ENCODE data around the gene ARHGAP18.

Gene ARHGAP18

DNA sequence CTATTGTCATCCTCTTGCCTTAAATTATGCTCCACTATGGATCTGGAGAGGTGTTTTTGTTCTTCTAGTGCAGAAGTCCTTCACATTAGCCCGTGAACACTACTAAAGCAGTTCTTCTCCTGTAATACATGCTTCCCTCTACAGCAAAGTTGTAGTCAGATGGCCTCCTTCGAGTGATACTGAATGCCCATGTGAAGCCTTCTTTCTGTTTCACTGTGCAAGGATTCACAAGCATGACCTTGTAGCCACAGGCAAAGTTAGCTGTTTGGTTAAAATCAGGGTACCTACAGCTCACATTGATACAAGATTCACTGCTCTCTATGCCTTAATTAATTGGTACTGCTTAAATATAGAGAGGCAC is 47.6 kb downstream of the ARHGAP18 start:
- TF ChIP-seq CTCF (IDR thresholded peaks at IDR 0.05; ENCODE audit: low read depth, low read length), result no peak
- DNase-seq (ENCODE audit: extremely low read depth, low read depth), result no peak

DNA sequence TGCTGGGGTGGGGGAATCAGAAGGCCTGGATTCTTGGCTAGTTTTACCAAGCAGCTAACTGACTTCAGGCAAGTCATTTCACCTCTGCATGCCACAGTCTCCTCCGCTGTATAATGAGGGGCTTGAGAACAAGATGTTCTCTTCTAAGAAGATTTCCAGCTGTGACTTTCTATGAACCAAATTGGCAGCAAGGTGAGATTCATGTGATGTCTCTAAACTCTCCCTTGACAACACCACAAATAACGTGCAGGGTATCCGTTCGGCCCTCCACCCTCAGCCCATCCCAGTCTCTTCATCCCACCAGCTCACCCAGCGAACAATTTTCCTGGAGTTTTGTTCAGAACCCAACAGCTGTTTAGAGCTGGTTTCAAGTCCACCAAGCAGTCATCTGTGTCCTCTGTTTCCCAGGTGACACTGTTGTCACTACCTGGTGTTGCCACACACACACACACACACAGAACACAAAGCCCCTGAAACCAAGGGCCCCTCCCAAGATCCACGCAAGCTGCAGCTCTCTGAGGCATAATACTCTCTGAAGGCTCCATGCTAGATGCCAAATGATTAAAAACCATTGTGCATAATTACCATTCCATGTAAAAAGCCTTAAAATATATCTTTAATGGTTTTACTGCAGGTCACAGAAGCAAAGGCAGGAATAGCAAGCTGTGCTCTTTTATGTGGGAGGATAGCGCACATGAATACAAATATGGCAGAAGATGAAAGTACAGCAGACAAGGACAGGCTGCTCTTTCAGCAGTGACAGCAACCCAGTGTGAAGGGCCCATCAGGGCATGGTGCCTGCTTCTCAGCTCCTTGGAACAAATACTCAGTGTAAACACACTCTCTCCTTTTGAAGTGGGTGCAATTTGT is 48.2 kb downstream of the ARHGAP18 start:
- no peak for TF ChIP-seq CTCF (IDR thresholded peaks at IDR 0.05; ENCODE audit: low read depth, low read length)
- no peak for DNase-seq (ENCODE audit: extremely low read depth, low read depth)

DNA sequence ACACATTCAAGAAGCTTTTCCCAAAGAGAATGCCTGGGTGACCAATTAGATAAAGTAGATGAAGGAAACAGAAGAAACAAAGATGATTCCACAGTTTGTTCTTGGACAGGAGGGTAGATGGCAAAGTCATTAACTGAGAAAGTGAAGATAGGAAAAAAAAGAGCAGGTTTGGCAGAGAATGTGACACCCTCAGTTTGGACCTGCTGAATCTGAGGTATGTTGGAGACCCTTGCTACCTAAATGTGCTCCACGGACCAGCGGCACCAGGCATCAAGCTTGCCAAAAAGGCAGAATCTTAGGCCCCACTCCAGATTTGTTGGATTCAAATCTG is 49.7 kb downstream of the ARHGAP18 start:
- DNase-seq (ENCODE audit: extremely low read depth, low read depth), result no peak
- TF ChIP-seq CTCF (IDR thresholded peaks at IDR 0.05; ENCODE audit: low read depth, low read length), result no peak

GRCh38 chr6:129659590-129660345 is 50.2 kb downstream of the ARHGAP18 start:
- DNase-seq (ENCODE audit: extremely low read depth, low read depth), result no peak
- no peak for TF ChIP-seq CTCF (IDR thresholded peaks at IDR 0.05; ENCODE audit: low read depth, low read length)

- no peak for TF ChIP-seq CTCF (IDR thresholded peaks at IDR 0.05; ENCODE audit: low read depth, low read length)
- no peak for DNase-seq (ENCODE audit: extremely low read depth, low read depth)
These were observed 50.8 kb downstream of the ARHGAP18 start for GRCh38 chr6:129659167-129659566.

GRCh38 chr6:129657483-129657882 is 52.5 kb downstream of the ARHGAP18 start:
- DNase-seq (ENCODE audit: extremely low read depth, low read depth), result no peak
- TF ChIP-seq CTCF (IDR thresholded peaks at IDR 0.05; ENCODE audit: low read depth, low read length), result no peak

GRCh38 chr6:129655334-129655733 is 54.6 kb downstream of the ARHGAP18 start:
- no peak for TF ChIP-seq CTCF (IDR thresholded peaks at IDR 0.05; ENCODE audit: low read depth, low read length)
- no peak for DNase-seq (ENCODE audit: extremely low read depth, low read depth)

All from AG09319 (cell line).